HL-60/S4 treated with phorbol 12-myristate 13-acetate at 8.2 ng/mL for 4 days and 3 days (cell line): Measurements from ENCODE around the gene STK24.

Source experiments
- in situ Hi-C: fragments of 300-500 bp; cut with MboI; formaldehyde crosslinking; loops from 2 replicates; pipeline ENCODE4 v1.15.0; 2022; ENCODE audit warnings: low sequenced_read_pairs

The STK24 gene

DNA sequence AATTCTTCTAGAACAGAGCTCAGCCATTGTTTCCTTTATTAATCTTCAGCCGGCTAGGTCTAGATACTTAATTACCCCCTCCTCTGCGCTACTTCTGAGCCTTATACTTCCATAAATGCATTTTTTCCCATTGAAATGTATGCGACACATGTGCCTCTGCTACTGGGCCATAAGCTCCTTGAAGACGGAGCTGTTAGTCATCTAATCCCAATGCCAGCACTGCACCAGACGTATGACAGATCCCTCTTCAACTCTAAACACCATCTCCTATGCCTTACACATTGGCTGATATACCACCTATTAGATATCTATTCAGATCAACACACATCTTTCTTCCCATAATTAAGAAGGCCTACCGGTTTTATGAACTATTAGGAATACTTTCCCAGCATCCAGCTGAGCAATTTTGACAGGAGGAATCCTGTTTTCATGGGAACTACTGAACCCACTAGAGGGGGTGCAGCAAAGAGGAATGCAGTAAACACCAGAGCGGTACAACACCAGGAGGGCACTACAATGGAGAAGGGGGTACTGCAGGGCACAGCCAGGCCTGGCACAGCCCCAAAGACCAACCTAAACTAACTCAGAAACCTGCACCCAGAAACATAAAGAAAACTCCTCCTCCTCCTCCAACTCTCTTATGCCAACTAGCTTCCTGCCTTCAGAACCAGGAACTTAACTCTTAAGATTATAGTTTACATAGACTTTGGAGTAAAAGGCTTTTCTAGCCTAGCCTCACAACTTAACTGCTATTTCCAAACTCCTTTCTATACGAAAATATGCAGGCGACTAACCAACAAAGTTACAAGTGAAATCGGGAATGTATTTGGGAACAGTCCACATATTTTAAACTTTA, 18.7 kb downstream of the STK24 start:
- in situ Hi-C loops, result no loop called here

- in situ Hi-C loops, result no loop called here
These were observed 19.8 kb downstream of the STK24 start for GRCh38 chr13:98556968-98557631.

GRCh38 chr13:98556142-98556816, 20.6 kb downstream of the STK24 start:
- in situ Hi-C loops, result no loop called here

- in situ Hi-C loops, result no loop called here
These were observed 27.1 kb downstream of the STK24 start for GRCh38 chr13:98549728-98550317.

GRCh38 chr13:98549006-98549727, 27.7 kb downstream of the STK24 start:
- in situ Hi-C loops, result no loop called here

DNA sequence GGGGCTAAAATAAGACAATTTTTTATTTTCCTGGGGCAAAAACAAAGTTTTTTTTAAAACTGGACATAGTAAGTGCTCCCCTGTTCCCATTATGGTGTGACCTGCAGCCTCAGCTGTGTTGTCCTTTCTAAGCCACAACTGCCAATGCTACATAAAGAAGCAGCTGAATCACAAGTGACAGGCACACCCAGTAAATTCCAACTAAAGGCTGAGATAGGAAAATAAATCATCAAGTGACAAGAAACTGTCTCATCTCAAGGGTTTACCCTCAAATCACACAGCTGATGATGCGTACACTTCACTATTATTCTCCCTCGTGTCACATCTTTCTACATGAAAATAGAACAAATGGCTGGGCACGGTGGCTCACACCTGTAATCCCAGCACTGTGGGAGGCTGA, 28.7 kb downstream of the STK24 start:
- in situ Hi-C loops, result no loop called here

- in situ Hi-C loops, result no loop called here
These were observed 29.5 kb downstream of the STK24 start for GRCh38 chr13:98547455-98547854.

DNA sequence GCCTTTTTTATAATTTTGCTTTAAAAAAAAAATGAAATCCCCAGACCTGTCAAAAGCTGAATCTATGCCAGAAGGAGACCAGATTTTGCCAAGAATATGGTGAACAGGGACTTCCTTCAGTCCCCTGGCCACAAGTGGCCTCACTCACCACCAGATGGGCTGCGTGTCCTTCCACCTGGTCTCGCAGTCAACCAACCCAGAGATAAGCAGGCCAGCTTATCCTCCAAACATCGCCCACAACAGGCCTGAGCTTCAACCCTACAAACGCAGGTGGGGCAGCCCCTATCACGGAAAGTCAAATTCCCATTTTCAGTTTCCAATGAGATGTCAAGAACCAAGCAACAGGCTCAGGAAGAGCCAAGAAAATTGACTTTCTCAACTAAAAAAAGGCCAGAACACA, 30.5 kb downstream of the STK24 start:
- in situ Hi-C loops, result no loop called here

- in situ Hi-C loops, result no loop called here
These were observed 32.7 kb downstream of the STK24 start for GRCh38 chr13:98544104-98544710.

DNA sequence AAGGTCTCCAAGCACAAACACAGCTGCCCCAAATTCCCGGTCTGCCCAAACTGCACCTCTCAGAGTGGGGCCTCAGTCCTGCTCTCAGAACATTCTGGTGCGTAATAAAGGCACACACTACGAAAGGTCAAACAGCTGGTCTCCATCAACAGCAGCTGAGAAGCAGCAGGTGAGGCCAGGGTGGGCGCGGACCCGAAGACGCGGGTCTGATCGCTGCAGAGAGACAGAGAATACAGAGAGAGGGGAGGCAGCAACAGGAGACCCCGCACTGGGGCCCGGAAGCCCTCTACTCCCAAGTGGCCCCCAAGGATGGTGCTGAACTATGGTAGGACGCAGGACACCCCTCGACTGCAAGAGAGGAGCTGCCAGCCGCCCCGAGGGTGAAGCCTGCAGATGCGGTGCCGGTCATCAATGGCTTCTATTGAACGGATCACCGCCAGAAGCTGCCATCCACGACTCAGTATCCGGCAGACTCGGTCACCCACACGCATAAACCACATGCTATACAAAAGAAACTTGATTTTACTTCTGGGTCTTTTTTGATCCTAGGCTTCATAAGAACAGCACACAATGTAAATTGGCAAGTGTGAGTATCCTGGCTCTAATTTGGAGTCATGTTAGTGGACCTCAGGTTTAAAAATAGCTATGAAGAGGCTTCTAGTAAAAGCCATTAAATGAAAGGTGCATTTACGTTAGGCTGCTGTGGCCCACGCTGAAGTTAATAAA, 33.4 kb downstream of the STK24 start:
- in situ Hi-C loops, result no loop called here

GRCh38 chr13:98542568-98543377, 34.1 kb downstream of the STK24 start:
- in situ Hi-C loops, result no loop called here

- in situ Hi-C loops, result no loop called here
These were observed 35.2 kb downstream of the STK24 start for GRCh38 chr13:98541701-98542203.

DNA sequence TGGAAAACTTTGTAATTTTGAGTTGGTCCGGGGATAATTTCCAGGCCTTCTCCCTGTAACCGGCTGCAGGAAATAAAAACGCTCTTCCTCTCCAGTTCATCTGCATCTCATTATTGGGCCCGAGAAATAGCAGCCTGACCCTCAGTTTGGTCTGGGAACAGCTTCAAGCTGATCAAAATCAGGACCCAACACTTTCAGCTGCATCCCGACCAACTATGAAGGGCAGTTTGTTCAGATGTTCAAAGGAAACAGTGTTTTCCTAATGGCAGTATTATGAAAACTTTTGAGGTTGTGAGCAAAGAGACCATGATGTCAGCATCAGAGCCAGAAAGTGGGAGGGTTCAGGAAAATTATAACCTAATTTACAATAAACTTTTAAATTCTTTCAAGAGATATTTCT, 35.7 kb downstream of the STK24 start:
- in situ Hi-C loops, result no loop called here

- in situ Hi-C loops, result no loop called here
These were observed 36.4 kb downstream of the STK24 start for GRCh38 chr13:98540476-98540875.

GRCh38 chr13:98539666-98540065, 37.2 kb downstream of the STK24 start:
- in situ Hi-C loops, result no loop called here

DNA sequence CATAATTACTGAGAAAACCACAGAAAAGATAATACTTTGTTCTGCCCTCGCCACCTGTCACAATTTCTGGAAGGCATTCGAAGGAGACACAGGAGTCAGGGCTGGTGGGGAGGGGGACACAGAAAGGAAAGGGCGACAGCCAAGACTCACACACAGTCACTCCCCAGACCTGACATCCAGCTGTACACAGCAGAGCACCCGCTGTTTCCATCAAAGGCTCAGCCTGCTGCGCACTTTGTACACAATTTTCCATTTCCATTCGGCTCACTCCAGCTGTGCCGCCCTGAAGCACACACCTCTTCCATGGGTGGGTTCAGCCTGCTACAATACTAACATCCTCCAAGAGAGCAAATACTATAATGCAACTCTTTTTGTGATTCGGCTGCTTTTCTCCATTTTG, 38.0 kb downstream of the STK24 start:
- in situ Hi-C loops, result no loop called here

DNA sequence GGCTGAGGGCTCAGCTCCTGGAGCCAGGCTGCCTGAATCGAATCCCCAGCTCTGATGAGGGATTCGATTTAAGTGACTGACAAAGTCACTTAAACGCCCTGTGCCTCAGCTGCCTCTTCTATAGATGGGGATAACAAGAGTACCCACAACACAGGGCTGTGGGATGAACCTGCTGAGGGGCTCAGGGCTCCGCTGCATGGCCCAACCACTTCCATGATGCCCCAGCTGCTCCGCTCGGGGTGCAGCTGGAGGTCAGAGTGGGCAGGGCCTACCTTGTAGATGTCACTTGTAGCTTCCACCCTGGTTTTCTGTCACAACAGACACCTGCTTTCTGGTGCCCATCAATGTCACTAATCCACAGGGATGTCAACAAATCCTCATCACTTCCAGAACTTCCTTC, 39.2 kb downstream of the STK24 start:
- in situ Hi-C loops, result no loop called here

- in situ Hi-C loops, result no loop called here
These were observed 39.6 kb downstream of the STK24 start for GRCh38 chr13:98537306-98537705.

DNA sequence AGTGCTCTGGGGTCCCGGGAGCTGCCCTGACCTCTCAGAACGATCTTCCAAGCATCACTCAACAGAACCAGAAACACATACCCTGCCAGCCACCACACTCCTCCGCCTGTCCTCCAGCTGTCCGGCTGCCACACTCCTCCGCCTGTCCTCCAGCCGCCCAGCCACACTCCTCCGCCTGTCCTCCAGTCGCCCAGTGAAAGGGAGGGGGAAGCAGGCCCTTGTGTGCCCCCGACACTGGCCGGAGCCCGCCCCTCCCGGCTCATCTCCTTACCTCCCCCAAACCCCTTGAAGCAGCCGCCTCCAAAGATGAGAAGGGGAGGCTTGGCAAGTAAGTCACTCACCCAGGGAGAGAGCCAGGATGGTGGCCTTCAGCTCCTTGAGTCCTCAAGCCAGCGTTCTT, 40.2 kb downstream of the STK24 start:
- in situ Hi-C loops, result no loop called here
